ENCODE data around the gene PWWP2B. TPM values are rescaled to one million over a fixed set of nuclear protein-coding genes. Genes with fewer than 3 reads are reported as not detected.
A peak's percentile ranks its signal among the peaks of the same experiment; 100 is the strongest.

PWWP2B gene
- total and polyA plus RNA-seq, 2 of the 8 experiments (the other 6 are each of a cell fraction or from before 2014, with no cell fraction given) = 5.3 to 10.8 TPM

GRCh38 chr10:132440791-132441565 is 44.0 kb downstream of the PWWP2B start:
- CTCF ChIA-PET (ENCODE audit: partially characterized antibody) = interaction anchor here (1.0 to 1.6 kb wide), 2 partner anchors 20 to 78 kb away, joined by 3 to 5 read pairs; no protein-coding TSS in a partner anchor
- H3K18ac ChIP-seq (ENCODE audit: extremely low read depth, low read length) = no peak overlapping the region

More at GRCh38 chr10:132440791-132441565, 44.0 kb downstream of the PWWP2B start:
- Histone ChIP-seq H4K5ac (ENCODE audit: insufficient read length, low read depth, low read length) (no peak overlapping the region), H4K91ac (replicated peaks; ENCODE audit: insufficient read length, low read length) (no peak overlapping the region), H2BK5ac (ENCODE audit: low read depth, low read length) (no peak overlapping the region), H2BK12ac (ENCODE audit: low read depth, low read length) (peak overlapping the region; percentile 84; the same call in 1 of the 2 replicates), H3K9me3 (ENCODE audit: insufficient read depth in 2 of 2, low read depth in 1 of 2, low read length in 1 of 2) (no peaks in the 10 kb centered on the region), H4K20me1 (replicated peaks in 1 of 2; ENCODE audit: control insufficient read depth in 1 of 2, insufficient read depth in 2 of 2, low read length in 2 of 2) (peaks cover 0 to 8% of the 10 kb centered on the region in 2 experiments), H3K9ac (replicated peaks in 1 of 4; ENCODE audit: extremely low read depth in 1 of 4, low read depth in 3 of 4, low read length in 3 of 4) (no peak overlapping the region), H3K36me3 (ENCODE audit: control insufficient read depth in 2 of 4, insufficient read depth in 4 of 4, low read length in 3 of 4) (no peaks in the 10 kb centered on the region; a peak in 1 of 8 replicates), H3K4ac (replicated peaks; ENCODE audit: insufficient read length, low read depth, low read length) (no peak overlapping the region), H3K4me3 (ENCODE audit: extremely low read depth in 1 of 4, insufficient read depth in 2 of 4, low read depth in 3 of 4, low read length in 4 of 4) (no peak overlapping the region), H3K27me3 (replicated peaks in 1 of 4; ENCODE audit: control insufficient read depth in 3 of 4, extremely low read depth in 1 of 4, insufficient read depth in 3 of 4, low read length in 3 of 4) (no peaks in the 10 kb centered on the region), H3K79me1 (ENCODE audit: low read depth, low read length) (peaks cover 3% of the 10 kb centered on the region), H2BK120ac (replicated peaks; ENCODE audit: low read depth, low read length) (no peak overlapping the region), H3K27ac (ENCODE audit: low read depth, low read length) (no peak overlapping the region), H2BK15ac (ENCODE audit: low read length) (peak overlapping the region; percentile 75; the same call in 1 of the 2 replicates), H2AK5ac (ENCODE audit: low read depth, low read length) (no peak overlapping the region), H4K8ac (ENCODE audit: extremely low read depth, insufficient read depth, low read length) (no peak overlapping the region; the same call in 1 of the 2 replicates), H2BK20ac (ENCODE audit: low read length) (no peak overlapping the region), H3K4me2 (ENCODE audit: insufficient read depth in 1 of 2, low read depth in 2 of 2, low read length in 2 of 2) (no peak overlapping the region), H2AFZ (ENCODE audit: low read length) (no peak overlapping the region), H3K23ac (ENCODE audit: insufficient read length) (no peak overlapping the region), H3K14ac (ENCODE audit: insufficient read length) (no peak overlapping the region), H3K56ac (replicated peaks; ENCODE audit: insufficient read length, low read depth, low read length) (no peak overlapping the region), H3K79me2 (ENCODE audit: control insufficient read depth in 1 of 2, insufficient read depth in 2 of 2, low read length in 2 of 2) (no peaks in the 10 kb centered on the region), H3K4me1 (replicated peaks in 1 of 4; ENCODE audit: control insufficient read depth in 3 of 4, insufficient read depth in 4 of 4, low read length in 3 of 4) (peaks cover 3 to 16% (median 13%) of the 10 kb centered on the region in 4 experiments; a peak in 6 of 7 replicates), H3K23me2 (ENCODE audit: low read depth, low read length) (peaks cover 6% of the 10 kb centered on the region)
- 86% methylated on average over 25 of the region's 25 CpGs; no CpG with 5 or more reads in 1 of the 2 experiments for WGBS, 2 experiments (ENCODE audit: extremely low coverage in 1 of 2, insufficient coverage in 1 of 2, insufficient read length in 1 of 2, insufficient replicate concordance in 2 of 2, low coverage in 1 of 2, low lambda C conversion rate in 2 of 2, missing lambda C conversion rate in 1 of 2)
- no peak for DNase-seq (ENCODE audit: low read depth in 1 of 2, low spot score in 2 of 2)
- no peak for TF ChIP-seq KDM4A (IDR thresholded peaks at IDR 0.05; ENCODE audit: low read depth, low read length, severe bottlenecking)
- no peak for TF ChIP-seq RAD21 (IDR thresholded peaks at IDR 0.05 in 1 of 2, conservative IDR thresholded peaks at IDR 0.05 in 1 of 2; ENCODE audit: low read depth in 2 of 2, low read length in 2 of 2)
- no peak for TF ChIP-seq TAF7 (optimal IDR thresholded peaks at IDR 0.05; ENCODE audit: borderline replicate concordance, low read depth, low read length)
- TF ChIP-seq CTBP2 (IDR thresholded peaks at IDR 0.05; ENCODE audit: borderline replicate concordance, insufficient read depth, insufficient read length, low read length) = no peak
- no peak for TF ChIP-seq MAFK (IDR thresholded peaks at IDR 0.05; ENCODE audit: low read depth, low read length)
- no peak for TF ChIP-seq BACH1 (IDR thresholded peaks at IDR 0.05; ENCODE audit: low read length)
- TF ChIP-seq TBP (IDR thresholded peaks at IDR 0.05; ENCODE audit: low read depth, low read length) = no peak
- no peak for TF ChIP-seq NRF1 (IDR thresholded peaks at IDR 0.05; ENCODE audit: low read depth, low read length)
- TF ChIP-seq FOSL1 (IDR thresholded peaks at IDR 0.05; ENCODE audit: insufficient read depth, low read depth, low read length) = no peak
- TF ChIP-seq CEBPB (IDR thresholded peaks at IDR 0.05; ENCODE audit: low read depth, low read length) = no peak
- no peak for TF ChIP-seq RXRA (IDR thresholded peaks at IDR 0.05; ENCODE audit: insufficient read depth, low read depth, low read length)
- no peak for TF ChIP-seq EZH2 (IDR thresholded peaks at IDR 0.05; ENCODE audit: low read depth, low read length, severe bottlenecking)
- POLR2A ChIA-PET (ENCODE audit: partially characterized antibody) = interaction anchor here (0.9 kb wide), 2 partner anchors 9 to 22 kb away, joined by 3 read pairs; no protein-coding TSS in a partner anchor
- no peak for FAIRE-seq

All from H1 (cell line).